OCI-LY3 (cell line): ENCODE results near the gene PGM2.

ENCODE experiments used
- H2AFZ ChIP-seq: fragments of 200-600, 300-600 bp; shearing (Covaris generic); 2 replicates; pipeline ENCODE4 v1.6.0; 2014; ENCODE audit warnings: antibody characterized with exemption, low read depth, low read length
- H3K27ac ChIP-seq: fragments of 200-600, 300-600 bp; sonication (generic); 2 replicates; pipeline ENCODE4 v1.5.1; 2014; ENCODE audit warnings: mild to moderate bottlenecking, low read length, moderate library complexity, mixed read lengths
- H3K27me3 ChIP-seq: fragments of 200-600, 300-600 bp; sonication (generic); 2 replicates; pipeline ENCODE4 v1.6.1; 2014; ENCODE audit warnings: low read depth, low read length, mixed read lengths
- H3K36me3 ChIP-seq: fragments of 200-600, 300-600 bp; sonication (generic); replicated peaks from 2 replicates; pipeline ENCODE3; 2014; ENCODE audit warnings: low read depth, low read length, mixed read lengths
- H3K4me1 ChIP-seq: fragments of 300-600, 200-600 bp; sonication (generic); 2 replicates; pipeline ENCODE4 v1.6.1; 2014; ENCODE audit warnings: low read length, mixed read lengths
- H3K4me2 ChIP-seq: fragments of 200-600, 300-600 bp; sonication (generic); 2 replicates; pipeline ENCODE4 v1.6.1; 2014; ENCODE audit warnings: low read length, mixed read lengths
- H3K4me3 ChIP-seq: fragments of 300-600, 200-600 bp; sonication (generic); 2 replicates; pipeline ENCODE4 v1.5.1; 2014; ENCODE audit warnings: antibody characterized with exemption, mild to moderate bottlenecking, low read length, moderate library complexity
- H3K79me2 ChIP-seq: fragments of 300-600, 200-600 bp; shearing (Covaris generic); 2 replicates; pipeline ENCODE4 v1.6.1; 2014; ENCODE audit warnings: mild to moderate bottlenecking, low read length, mixed read lengths
- H3K9ac ChIP-seq: fragments of 300-600, 200-600 bp; shearing (Covaris generic); 2 replicates; pipeline ENCODE4 v1.6.0; 2014; ENCODE audit warnings: mild to moderate bottlenecking, low read length, moderate library complexity
- H3K9me3 ChIP-seq: fragments of 200-600, 300-600 bp; shearing (Covaris generic); 2 replicates; pipeline ENCODE4 v1.6.1; 2014; ENCODE audit warnings: low read length, mixed read lengths; ENCODE audit not compliant: insufficient read depth
- H4K20me1 ChIP-seq: fragments of 200-600, 300-600 bp; sonication (generic); 2 replicates; pipeline ENCODE4 v1.6.1; 2016; ENCODE audit warnings: low read length, mixed read lengths; ENCODE audit not compliant: insufficient read depth
- CTCF ChIP-seq: fragments of 200-600, 300-600 bp; sonication (generic); IDR thresholded peaks from 2 replicates; pipeline ENCODE4 v1.5.1; 2014; ENCODE audit warnings: antibody characterized with exemption, low read length, low read depth
- EZH2phosphoT487 ChIP-seq: fragments of 200-600 bp; shearing (Covaris generic); IDR thresholded peaks from 2 replicates; pipeline ENCODE4 v1.6.1; 2018; ENCODE audit warnings: antibody characterized with exemption, mixed run types, low read depth

PGM2 gene

GRCh38 chr4:37890801-37891259 lies 64.3 kb downstream of the PGM2 start, which contains the start of gene TBC1D1:
Gene TBC1D1 (plus strand): TSS chr4:37891084. CDS start chr4:37902096, 11,012 bp downstream.
- peak within 1 kb of the TSS; percentile 60 for H3K27ac ChIP-seq
- TF ChIP-seq EZH2phosphoT487 (no peak), CTCF (no peak)
- H3K4me2 ChIP-seq: peak within 1 kb of the TSS; percentile 87
- peak within 1 kb of the TSS; percentile 69; the same call in 1 of the 2 replicates for H2AFZ ChIP-seq
- no peaks in the 10 kb centered on the region for H3K9me3 ChIP-seq
- peaks cover 9% of the 10 kb centered on the region for H3K27me3 ChIP-seq
- peak within 1 kb of the TSS; percentile 82 for H3K4me3 ChIP-seq
- H3K36me3 ChIP-seq: no peaks in the 10 kb centered on the region
- H3K79me2 ChIP-seq: peaks cover 5% of the 10 kb centered on the region; the same call in 1 of the 2 replicates
- H4K20me1 ChIP-seq: peaks cover 6% of the 10 kb centered on the region
- H3K9ac ChIP-seq: peak within 1 kb of the TSS; percentile 81
- H3K4me1 ChIP-seq: peaks cover 52% of the 10 kb centered on the region

- Histone ChIP-seq H2AFZ (0 out of 2 replicates have a peak overlapping the region, but pooled peaks have one; percentile 69), H3K4me2 (peak overlapping the region; percentile 87), H3K36me3 (no peaks in the 10 kb centered on the region), H3K4me3 (peak overlapping the region; percentile 82), H3K9ac (peak overlapping the region; percentile 81), H3K4me1 (peaks cover 55% of the 10 kb centered on the region), H3K27ac (peak overlapping the region; percentile 60), H3K79me2 (peaks cover 5% of the 10 kb centered on the region; the same call in 1 of the 2 replicates), H4K20me1 (peaks cover 12% of the 10 kb centered on the region), H3K27me3 (peaks cover 9% of the 10 kb centered on the region), H3K9me3 (no peaks in the 10 kb centered on the region)
- no peak for TF ChIP-seq CTCF
These were observed 65.0 kb downstream of the PGM2 start for GRCh38 chr4:37891260-37892159.

- no peak overlapping the region for H2AFZ ChIP-seq
- TF ChIP-seq CTCF (no peak), EZH2phosphoT487 (no peak)
- H3K27ac ChIP-seq: no peak overlapping the region
- peaks cover 5% of the 10 kb centered on the region; the same call in 1 of the 2 replicates for H3K79me2 ChIP-seq
- H3K4me2 ChIP-seq: peak overlapping the region; percentile 87
- peaks cover 9% of the 10 kb centered on the region for H3K27me3 ChIP-seq
- H4K20me1 ChIP-seq: peaks cover 12% of the 10 kb centered on the region
- no peaks in the 10 kb centered on the region for H3K36me3 ChIP-seq
- no peaks in the 10 kb centered on the region for H3K9me3 ChIP-seq
- no peak overlapping the region for H3K9ac ChIP-seq
- peaks cover 63% of the 10 kb centered on the region for H3K4me1 ChIP-seq
- H3K4me3 ChIP-seq: peak overlapping the region; percentile 82; the same call in 1 of the 2 replicates
These were observed 66.2 kb downstream of the PGM2 start for GRCh38 chr4:37892641-37893040.

GRCh38 chr4:37893164-37893563 lies 66.7 kb downstream of the PGM2 start:
- no peak for TF ChIP-seq CTCF
- no peak for TF ChIP-seq EZH2phosphoT487
- Histone ChIP-seq H3K79me2 (peaks cover 5% of the 10 kb centered on the region; the same call in 1 of the 2 replicates), H3K4me3 (peak overlapping the region; percentile 82; the same call in 1 of the 2 replicates)

More at GRCh38 chr4:37893164-37893563, 66.7 kb downstream of the PGM2 start:
- no peak overlapping the region for H2AFZ ChIP-seq
- peaks cover 9% of the 10 kb centered on the region for H3K27me3 ChIP-seq
- H3K9ac ChIP-seq: no peak overlapping the region
- H3K36me3 ChIP-seq: no peaks in the 10 kb centered on the region
- no peaks in the 10 kb centered on the region for H3K9me3 ChIP-seq
- peaks cover 63% of the 10 kb centered on the region for H3K4me1 ChIP-seq
- H4K20me1 ChIP-seq: peaks cover 12% of the 10 kb centered on the region
- no peak overlapping the region for H3K27ac ChIP-seq
- peak overlapping the region; percentile 87 for H3K4me2 ChIP-seq
